Putamen (tissue), 1 donor: ENCODE measurements around the gene CD244.
"Not testable (repeated sequence)": the region's sequence is repeated elsewhere in the genome, so short reads cannot be mapped to it uniquely, and the experiment has no call there.

Experiments used
- DNase-seq: peaks from one replicate; pipeline ENCODE4 v3.0.0-alpha.2; 2016; ENCODE audit warnings: low spot score

CD244 gene

GRCh38 chr1:160877221-160877620 is 14.5 kb upstream of the CD244 start:
- no peak for DNase-seq

DNA sequence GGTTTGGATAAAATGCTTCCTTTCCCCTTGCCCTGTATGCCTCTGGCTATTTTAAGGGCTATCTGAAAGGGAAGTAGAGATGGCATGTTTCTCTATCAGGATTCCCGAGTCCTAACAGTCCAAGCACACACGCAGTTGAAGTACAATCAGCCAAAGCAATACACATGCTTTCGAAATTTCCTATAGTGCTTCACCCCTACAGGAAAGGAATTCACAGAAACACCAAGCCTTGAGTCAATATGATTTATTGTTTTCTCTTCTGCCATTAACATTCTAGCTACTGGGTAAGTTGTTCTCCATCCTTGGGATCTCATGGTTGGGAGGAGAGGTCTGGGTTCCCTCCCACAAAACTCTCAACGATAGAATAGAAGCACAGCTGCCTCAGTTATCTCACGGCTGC is 13.6 kb upstream of the CD244 start:
- DNase-seq: no peak

DNA sequence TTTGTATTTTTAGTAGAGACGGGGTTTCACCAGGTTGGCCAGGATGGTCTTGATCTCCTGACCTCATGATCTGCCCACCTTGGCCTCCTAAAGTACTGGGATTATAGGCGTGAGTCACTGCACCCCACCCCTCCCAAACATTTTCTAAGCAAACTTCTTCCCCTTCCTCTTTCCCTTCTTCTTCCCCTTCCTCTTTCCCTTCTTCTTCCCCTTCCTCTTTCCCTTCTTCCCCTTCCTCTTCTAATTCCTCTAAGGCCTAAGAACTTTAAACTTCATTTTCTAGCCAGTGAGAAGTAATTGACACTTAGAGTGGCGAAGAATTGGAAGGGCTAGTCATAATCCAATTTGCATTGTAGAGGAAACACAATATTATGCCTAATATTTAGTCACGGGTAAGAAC is 12.9 kb upstream of the CD244 start:
- DNase-seq: not testable (repeated sequence)

DNA sequence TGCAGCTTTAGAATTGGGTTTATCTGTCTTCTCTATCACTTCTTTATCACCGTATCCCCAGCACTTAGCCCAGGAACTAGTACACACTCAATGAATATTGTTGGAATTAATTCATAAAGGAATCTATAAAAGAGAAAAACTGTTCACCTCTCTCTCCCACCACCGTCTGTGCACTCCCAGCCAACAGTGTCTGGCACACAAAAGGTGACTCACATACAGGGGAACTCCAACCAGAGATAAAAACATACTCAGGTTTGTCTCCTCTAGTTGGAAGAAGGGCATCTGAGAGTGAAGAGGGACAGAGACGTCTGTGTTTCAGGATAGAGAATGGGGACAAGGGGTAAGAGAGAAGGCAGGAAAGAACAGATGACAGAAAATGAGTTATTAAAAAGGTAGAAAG is 12.2 kb upstream of the CD244 start:
- DNase-seq: no peak

- DNase-seq: no peak
Observed at GRCh38 chr1:160868141-160868540, 5.5 kb upstream of the CD244 start.

DNA sequence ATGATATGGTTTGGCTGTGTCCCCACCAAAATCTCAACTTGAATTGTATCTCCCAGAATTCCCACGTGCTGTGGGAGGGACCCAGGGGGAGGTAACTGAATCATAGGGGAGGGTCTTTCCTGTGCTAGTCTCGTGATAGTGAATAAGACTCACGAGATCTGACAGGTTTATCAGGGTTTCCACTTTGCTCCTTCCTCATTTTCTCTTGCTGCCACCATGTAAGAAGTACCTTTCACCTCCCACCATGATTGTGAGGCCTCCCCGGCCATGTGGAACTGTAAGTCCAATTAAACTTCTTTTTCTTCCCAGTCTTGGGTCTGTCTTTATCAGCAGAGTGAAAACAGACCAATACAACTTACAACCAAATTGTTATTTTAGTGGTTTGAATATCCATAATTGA is 5.0 kb upstream of the CD244 start:
- DNase-seq: not testable (repeated sequence)

GRCh38 chr1:160866695-160867260 is 4.1 kb upstream of the CD244 start:
- DNase-seq: no peak

DNA sequence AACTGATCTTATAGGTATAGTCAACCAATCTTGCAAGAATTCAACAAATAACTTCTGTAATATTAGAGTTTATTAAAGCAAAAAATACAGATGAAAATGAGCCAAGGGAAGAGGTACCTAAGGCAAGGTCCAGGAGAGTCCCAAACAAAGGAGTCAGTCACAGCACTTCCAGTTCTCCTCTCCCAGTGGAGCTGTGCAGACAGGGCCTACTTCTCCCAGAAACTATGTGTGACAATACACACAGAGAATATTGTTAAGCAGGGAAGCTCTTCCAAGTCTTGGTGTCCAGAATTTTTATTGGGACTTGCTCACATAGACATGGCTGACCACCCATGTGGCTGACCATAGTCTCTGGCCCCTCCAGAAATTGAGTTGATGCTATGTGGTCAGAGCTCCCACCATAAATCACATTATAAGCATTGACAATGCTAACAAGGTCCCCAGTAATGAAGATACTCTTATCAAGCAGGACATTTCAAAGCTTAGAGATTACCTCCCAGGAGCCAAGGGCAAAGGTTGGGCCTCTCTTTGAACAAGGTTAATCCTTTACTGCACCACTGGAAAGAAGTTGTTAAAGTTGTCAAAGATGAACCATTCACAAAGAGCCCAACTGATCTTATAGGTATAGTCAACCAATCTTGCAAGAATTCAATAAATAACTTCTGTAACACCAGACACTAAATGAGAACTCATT is 3.5 kb upstream of the CD244 start:
- DNase-seq: no peak

DNA sequence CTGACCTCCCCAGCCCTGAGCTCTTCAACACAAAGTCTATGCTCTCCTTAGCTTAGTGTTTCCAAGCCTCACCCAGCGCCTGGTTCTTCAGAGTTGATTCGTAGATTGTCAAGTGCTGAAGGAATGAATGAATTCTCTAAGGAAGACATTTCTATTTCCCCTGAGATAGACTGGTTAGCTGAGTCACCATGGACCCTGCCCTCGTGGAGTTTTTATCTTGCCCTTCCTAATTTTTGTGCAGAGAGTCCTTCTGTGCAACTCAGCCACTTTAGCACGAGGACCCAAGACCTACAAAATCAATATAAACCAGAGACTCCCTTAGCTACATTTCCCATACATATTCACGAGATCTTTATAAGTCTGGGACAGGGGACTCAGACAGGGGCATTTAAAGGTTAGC is 2.6 kb upstream of the CD244 start:
- DNase-seq: no peak

- no peak for DNase-seq
Observed at GRCh38 chr1:160864173-160864572, 1.5 kb upstream of the CD244 start.

GRCh38 chr1:160863774-160864131 is 1.1 kb upstream of the CD244 start:
- DNase-seq: peak; percentile 19

DNA sequence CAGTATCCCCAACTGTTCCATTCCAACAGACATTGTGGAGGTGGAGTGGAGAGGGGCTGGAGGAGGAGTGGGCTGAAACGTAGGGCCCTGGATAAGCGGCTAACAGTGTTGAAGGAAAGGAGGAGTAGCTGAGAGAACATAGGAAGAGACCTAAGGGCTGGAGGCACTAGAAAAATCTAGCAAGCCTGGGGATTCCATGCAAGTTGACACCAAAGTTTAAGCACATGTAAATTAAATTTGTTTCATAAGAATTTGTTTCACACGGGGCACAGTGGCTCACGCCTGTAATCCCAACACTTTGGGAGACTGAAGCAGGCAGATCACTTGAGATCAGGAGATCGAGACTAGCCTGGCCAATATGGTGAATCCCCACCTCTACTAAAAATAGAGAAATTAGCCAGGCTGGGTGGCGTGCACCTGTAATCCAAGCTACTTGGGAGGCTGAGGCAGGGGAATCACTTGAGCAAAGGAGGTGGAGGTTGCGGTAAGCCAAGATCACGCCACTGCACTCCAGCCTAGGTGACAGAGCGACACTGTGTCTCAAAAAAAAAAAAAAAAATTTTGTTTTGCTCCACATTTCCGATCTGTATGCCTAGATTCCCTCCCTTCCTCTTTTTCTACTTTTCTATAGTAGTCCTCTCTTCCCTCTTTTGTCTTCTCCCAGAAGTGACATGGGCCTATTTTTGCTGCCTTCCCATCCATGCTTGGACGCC is 530 bp upstream of the CD244 start:
- DNase-seq: no peak

- DNase-seq: no peak
Observed at GRCh38 chr1:160860840-160861505, 1.7 kb downstream of the CD244 start.

- no peak for DNase-seq
Observed at GRCh38 chr1:160859166-160859565, 3.5 kb downstream of the CD244 start.

DNA sequence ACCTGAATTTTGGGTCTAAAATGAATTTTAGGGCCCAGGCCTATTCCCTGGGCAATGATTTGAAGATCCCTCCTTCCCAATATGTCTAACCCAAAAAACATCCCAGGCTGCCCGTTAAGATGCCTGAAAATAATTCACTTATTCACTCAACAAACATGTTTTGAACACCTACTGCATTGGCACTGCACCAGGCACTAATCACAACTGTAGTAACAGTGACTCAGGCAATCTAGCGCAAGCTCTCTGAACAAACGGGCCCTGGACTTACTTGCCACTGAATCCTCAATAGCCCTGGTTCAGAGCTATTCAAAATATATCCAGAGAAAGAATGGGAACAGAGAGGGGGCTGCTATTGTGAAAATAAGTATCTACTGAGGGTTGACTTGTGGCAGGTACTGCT is 4.2 kb downstream of the CD244 start:
- no peak for DNase-seq

- DNase-seq: no peak
Observed at GRCh38 chr1:160858097-160858496, 4.6 kb downstream of the CD244 start.

DNA sequence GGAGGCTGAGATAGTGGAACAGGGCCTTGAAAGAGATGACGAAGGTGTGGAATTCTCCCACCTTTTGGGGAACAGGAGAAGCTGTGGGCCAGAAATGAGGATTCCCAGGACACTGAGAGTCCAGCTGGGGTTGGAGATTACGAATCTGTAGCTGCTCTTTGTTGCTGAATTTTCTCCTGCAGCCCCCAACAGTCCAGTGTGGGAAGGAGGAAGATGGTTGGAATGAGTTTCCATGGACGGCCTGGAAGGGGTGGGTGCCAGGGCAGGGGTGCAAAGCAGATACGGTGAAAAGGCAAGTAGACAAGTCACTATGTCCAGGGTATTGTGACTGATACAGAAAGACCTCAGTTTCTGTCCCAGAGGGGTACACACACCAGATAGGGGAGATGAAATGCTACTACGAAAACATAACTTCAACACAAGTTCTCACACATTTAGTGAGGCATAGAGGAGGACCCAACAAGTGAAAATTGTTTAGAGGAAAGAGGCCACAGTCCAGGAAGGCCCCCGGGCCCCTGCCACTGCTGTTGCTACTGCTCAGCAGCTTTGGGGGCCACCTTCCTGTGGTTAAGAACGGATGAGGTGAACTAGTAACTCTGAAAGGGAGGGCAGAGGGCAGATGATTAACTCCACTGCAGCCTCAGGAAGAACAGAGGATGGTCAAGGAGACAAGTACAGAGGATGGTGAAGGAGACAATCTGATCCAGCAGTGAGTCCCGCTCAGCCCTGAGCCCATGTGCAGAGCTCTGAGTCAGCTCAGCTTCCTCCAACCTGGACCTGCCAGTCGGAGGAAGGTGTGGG is 7.3 kb downstream of the CD244 start:
- DNase-seq: no peak

DNA sequence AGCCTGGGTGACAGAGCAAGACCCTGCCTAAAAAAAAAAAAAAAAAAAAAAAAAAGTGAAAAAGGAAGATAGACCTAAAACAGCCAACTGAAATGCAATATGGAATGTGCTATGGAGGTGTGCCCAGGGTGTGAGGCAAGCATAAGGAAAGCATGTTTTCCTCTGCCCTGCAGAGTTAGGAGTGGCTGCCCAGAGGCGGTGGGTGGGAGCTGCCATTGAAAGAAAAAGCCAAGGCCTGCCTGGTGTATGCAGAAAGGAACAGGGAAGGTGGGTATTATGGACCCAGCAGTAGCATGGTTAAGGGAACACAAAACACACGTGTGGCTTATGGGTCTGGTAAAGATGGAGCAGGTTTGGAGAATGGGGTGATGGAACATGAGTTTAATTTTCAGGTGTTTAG is 8.9 kb downstream of the CD244 start:
- no peak for DNase-seq

GRCh38 chr1:160853014-160853413 is 9.7 kb downstream of the CD244 start:
- DNase-seq: no peak

DNA sequence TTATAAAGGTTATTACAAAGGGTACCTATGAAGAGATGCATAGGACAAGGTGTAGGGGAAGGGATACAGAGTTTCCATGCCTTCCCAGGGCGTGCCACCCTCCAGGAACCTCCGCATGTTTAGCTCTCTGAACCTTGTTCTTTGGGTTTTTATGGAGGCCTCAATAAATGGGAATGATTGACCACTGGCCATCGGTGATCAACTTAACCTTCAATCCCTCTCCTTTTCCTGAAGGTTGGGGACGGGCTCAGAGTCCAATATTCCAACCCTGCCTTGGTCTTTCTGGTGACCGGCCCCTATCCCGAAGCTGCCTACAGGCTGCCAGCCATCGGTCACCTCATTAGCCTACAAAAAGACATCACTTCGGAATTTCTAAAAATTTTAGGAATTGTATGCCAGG is 11.7 kb downstream of the CD244 start:
- DNase-seq: no peak

GRCh38 chr1:160850541-160850940 is 12.1 kb downstream of the CD244 start:
- no peak for DNase-seq

DNA sequence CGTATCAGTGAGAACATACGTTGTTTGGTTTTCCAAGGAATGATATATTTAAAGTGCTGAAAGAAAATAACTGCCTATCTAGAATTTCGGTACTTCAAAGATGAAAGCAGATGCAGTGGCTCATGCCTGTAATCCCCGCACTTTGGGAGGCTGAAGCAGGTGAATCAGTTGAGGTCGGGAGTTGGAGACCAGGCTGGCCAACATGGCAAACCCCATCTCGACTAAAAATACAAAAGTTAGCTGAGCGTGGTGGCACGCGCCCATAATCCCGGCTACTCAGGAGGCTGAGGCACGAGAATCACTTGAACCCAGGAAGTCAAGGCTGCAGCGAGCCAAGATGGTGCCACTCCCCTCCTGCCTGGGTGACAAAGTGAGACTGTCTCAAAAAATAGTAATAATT is 16.4 kb downstream of the CD244 start:
- no peak for DNase-seq
